Measurements from ENCODE around the gene BRD1.

- TF ChIP-seq POLR2AphosphoS5 (IDR thresholded peaks at IDR 0.05) (no peak), POLR2A (IDR thresholded peaks at IDR 0.05) (no peak)
- TF ChIP-seq, protein P1, sequence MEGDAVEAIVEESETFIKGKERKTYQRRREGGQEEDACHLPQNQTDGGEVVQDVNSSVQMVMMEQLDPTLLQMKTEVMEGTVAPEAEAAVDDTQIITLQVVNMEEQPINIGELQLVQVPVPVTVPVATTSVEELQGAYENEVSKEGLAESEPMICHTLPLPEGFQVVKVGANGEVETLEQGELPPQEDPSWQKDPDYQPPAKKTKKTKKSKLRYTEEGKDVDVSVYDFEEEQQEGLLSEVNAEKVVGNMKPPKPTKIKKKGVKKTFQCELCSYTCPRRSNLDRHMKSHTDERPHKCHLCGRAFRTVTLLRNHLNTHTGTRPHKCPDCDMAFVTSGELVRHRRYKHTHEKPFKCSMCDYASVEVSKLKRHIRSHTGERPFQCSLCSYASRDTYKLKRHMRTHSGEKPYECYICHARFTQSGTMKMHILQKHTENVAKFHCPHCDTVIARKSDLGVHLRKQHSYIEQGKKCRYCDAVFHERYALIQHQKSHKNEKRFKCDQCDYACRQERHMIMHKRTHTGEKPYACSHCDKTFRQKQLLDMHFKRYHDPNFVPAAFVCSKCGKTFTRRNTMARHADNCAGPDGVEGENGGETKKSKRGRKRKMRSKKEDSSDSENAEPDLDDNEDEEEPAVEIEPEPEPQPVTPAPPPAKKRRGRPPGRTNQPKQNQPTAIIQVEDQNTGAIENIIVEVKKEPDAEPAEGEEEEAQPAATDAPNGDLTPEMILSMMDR (IDR thresholded peaks at IDR 0.05): no peak
Observed at GRCh38 chr22:49726022-49726681, 101.5 kb downstream of the BRD1 start.

Measured in sigmoid colon (tissue), 4 donors.